ENCODE data around the gene LRRFIP2.
"Not testable (repeated sequence)": the region's sequence is repeated elsewhere in the genome, so short reads cannot be mapped to it uniquely, and the experiment has no call there.

LRRFIP2 gene

GRCh38 chr3:37140899-37141541 is 33.4 kb downstream of the LRRFIP2 start:
- DNase-seq: no peak

DNA sequence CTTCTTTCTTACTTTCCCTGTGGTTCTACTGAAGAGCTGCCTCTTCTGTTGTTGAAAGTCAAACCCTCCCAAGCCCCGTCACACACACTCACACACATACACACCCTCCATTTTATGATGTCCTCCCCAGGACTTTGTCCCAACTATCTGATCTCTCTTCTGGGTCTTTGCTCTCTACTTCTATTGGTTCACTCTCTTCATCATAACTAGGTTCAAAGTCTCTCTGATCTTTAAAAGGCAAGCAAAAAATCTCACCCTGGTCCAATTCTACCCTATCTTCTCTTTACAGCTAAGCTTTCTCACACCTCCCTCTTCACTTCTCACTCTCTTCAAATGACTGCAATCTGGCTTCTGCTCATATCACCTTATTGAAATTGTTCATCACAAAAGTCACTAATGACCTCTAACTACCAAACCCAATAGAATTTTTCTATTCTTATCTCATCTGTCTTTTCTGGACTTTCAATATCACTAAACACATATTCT is 34.8 kb downstream of the LRRFIP2 start:
- DNase-seq: no peak

GRCh38 chr3:37138816-37139215 is 35.6 kb downstream of the LRRFIP2 start:
- DNase-seq: no peak

- DNase-seq: no peak
Measured at GRCh38 chr3:37137516-37137915, 36.9 kb downstream of the LRRFIP2 start.

GRCh38 chr3:37136067-37136466 is 38.3 kb downstream of the LRRFIP2 start:
- DNase-seq: no peak

DNA sequence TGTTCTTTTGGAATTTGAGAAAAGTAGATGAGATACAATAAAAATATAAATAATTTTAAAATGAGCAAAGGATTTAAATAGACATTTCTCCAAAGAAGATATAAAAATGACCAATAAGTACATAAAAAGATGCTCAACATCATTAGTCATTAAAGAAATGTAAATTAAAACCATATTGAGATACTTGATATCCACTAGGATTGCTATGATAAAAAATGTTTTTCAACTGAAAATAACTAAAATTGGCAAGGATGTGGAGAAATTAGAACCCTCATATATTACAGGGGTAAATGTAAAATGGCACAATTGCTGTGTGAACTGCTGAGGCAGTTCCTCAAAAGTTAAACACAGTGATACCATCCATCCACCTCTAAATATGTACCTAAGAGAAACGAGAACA is 38.8 kb downstream of the LRRFIP2 start:
- DNase-seq: no peak

DNA sequence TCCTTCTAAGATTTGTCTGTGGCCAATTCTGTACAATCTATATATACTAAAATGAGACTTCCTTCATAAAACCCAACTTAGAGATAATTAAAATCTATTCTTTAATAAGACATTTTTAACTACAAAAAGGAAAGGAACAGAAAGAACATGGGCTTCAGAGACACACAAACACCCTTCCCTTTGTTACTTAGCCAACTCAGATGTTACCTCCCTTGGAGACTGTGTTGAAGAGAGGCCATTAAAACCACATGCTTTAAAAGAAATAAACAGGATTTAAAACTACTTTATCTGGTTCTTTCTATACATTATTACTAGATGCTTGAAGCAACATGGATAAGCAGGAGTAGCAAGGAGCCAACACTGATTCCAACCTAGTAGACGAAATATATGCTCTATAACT is 42.0 kb downstream of the LRRFIP2 start:
- no peak for DNase-seq

DNA sequence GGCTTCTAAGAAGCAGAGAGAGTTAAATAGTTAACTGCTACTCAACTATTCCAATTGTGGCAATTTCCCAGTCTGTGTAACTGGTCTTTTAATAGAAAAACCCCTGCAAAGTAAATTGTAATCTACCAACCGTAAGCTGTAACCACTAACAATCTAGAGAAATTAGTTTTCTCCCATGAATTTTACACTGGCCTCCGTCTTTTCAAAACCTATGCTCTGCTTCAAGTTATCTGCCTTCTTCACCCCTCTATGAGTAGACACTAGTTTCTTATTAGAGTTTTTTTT is 42.6 kb downstream of the LRRFIP2 start:
- DNase-seq: no peak

DNA sequence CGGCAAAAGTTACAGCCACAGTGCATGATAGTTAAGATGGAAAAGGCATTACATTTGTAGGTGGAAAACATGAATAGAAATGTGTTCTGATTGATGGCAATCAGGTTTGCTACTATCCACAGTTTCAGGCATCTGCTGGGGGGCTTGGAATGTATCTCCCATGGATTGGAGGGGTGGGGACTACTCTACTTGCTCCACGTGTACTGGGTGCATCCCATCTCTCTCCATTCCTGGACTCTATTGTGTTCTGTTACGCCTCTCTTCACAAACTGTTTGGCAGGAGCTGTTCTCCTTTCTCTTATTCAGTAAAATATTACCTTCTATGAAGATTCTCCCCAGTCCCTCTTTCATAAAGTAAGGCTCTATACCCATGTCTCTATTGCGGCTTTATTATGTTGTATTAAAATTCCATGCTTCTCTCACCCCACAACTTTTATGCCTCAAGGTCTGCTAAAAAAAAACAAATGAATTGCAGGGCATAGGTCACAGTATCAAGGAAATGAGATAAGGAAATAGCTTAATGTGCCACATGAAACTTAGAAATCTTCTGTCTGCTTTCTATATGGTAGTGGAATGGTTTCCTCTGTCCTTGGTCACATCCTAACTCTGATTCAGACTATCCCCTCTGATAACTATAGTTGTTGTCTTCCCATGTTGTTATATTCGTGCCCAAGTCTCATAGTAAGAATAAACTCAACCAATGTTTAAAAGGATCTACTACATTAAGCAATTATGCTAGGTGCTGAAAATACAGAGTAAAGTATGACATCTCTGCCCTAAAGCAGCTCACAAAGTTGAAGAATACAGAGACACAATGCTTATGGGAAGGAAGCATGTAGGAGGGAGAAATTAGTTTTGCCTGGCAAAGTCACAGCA is 43.2 kb downstream of the LRRFIP2 start:
- DNase-seq: no peak

- no peak for DNase-seq
Measured at GRCh38 chr3:37130448-37130847, 43.9 kb downstream of the LRRFIP2 start.

DNA sequence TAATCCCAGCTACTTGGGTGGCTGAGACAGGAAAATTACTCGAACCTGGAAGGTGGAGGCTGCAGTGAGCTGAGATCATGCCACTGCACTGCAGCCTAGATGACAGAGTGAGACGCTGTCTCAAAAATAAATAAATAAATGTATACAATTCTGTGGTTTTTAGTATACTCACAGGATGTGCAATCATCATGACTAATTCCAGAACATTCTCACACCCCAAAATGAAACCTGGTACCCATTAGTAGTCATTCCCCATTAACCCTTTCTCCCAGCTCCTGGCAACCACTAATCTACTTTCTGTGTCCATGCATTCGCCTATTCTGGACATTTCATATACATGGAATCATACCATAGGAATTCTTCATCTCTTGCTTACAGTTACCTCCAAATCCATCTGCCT is 44.5 kb downstream of the LRRFIP2 start:
- DNase-seq: no peak

DNA sequence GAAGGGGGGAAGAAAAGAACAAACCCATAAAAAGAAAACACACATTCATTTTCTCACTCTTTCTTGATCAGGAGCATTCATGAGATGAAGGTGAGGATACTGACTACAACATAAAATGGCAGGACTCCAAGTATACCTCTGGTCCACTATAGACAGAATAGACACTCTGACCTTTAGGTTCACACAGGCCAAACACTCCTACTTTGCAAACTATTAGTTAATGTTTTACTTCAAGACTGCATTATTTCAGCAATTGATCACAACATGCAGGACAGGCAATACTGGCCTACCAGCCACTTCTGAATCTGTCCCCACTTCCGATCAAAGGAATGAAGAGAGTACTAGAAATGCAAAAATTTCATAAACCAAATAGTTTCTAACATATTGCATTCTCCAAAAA is 47.0 kb downstream of the LRRFIP2 start:
- DNase-seq: no peak

DNA sequence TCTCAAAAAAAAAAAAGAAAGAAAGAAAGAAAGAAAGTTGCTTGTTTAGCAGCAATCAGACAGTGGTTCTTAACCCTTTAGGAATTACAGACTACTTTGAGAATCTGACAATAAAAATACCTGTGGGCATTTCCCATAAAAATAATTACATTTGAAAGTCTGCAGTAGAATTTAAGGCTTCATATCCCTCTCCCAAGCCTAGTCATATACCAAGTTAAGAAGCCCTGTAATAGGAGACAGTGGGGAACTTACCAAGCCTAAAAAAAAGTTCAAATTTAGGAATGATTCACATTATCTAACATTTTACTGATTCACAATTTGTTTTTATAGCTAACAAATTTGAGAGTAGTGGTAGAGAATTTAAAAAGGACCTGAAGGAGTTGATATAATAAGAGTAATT is 47.5 kb downstream of the LRRFIP2 start:
- no peak for DNase-seq

DNA sequence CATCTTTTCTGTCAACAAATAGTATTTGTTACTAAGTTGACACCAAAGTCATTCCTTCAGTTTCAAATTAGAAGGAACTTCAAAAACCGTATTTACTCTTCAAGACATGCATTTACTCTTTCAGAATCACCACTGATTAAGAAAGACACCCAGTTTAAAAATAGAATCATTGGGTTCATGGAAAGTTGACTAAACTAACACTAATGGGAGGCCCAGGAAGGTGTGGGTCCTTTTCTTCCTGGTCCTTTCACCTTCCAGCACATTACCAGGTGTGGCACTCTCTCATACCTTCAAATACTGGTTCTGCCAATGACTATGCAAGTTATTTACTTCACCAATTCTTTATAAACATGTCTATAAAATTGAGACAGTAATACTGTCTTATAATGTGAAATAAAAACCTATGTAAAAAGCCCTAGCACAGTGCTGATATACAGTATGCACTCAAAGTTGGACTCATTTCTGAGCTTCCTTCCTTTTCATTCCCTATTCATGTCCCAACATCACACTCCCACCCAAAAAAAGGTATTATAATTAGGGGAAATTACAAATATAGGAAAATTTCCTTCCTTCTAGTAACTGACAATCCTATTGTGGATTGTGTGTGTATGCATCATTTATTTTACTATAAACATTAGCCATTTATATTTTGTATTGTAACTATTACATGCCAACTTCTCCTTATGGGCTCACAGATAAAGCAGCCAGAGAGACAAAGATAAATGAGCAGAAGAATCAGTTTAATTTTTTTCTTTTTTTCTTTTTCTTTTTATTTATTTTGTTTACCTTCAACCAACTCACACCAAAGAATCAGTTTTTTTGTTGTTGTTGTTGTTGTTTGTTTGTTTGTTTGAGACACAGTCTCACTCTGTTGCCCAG is 48.9 kb downstream of the LRRFIP2 start:
- no peak for DNase-seq

GRCh38 chr3:37124435-37124834 is 49.9 kb downstream of the LRRFIP2 start:
- no peak for DNase-seq

- no peak for DNase-seq
Measured at GRCh38 chr3:37123292-37123691, 51.1 kb downstream of the LRRFIP2 start.

- not testable (repeated sequence) for DNase-seq
Measured at GRCh38 chr3:37122069-37122468, 52.3 kb downstream of the LRRFIP2 start.

GRCh38 chr3:37118163-37118562 is 56.2 kb downstream of the LRRFIP2 start:
- no peak for DNase-seq

- DNase-seq: no peak
Measured at GRCh38 chr3:37117548-37117947, 56.8 kb downstream of the LRRFIP2 start.

DNA sequence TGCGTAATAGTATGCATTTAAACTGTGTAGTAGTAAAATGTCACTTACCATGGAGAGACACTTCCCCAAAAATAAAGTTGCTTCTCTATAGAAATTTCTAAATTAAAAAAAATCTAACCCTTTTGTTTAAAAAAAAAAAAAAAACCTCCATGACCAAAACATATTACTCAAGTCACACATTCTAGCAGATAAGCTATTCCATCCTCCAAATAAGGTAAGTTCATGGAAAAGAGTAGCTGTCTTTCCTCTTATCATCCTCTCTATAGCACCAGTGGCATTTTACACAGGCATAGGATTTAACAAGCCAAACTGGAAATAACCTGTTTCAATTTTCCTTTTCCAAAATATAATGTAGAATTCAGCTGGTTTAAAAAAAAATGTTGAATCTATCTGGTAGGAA is 57.4 kb downstream of the LRRFIP2 start:
- DNase-seq: no peak

DNA sequence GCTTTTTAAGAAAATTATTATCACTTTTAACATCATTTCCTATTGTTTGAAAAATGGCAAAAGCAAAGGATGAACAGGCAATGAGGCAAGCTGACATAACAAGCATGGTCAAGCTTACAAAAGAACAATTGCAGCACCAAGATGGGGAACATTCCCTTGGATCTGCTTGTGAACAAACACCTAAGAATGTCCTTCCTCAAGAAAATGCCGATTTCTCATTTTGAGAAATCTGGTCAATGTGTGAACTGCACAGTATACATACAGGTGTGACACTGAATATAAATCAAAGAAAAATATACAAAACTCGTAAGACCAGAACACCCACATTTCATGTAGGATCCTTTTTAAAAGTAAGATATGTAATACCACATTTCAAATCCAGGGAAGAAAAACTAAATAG is 58.9 kb downstream of the LRRFIP2 start:
- DNase-seq: no peak

- DNase-seq: no peak
Measured at GRCh38 chr3:37114251-37115145, 59.9 kb downstream of the LRRFIP2 start.

DNA sequence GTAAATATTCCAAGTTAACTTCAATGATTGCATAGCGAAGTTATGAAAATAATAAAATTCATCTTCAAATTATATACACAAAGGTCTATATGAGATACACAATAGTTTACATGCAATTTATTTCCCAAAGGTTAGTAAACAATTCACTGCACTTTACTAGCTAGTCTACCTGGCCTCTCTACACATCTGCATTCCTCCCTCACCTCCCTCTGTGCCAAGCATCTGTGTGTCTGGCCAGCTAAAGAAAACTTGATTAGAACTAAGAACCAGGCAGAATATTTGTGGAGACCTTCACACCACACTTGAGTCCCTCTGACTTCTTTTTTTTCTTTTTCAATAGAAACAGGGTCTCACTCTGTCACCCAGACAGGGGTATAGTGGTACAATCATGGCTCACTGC is 61.4 kb downstream of the LRRFIP2 start:
- no peak for DNase-seq
